Measurements from ENCODE around the gene ZNF646. TPM values are rescaled to one million over a fixed set of nuclear protein-coding genes. Genes with fewer than 3 reads are reported as not detected.

Gene ZNF646
- total and polyA plus RNA-seq, 4 donors: 8.4 to 20.5 (median 12.5) TPM

DNA sequence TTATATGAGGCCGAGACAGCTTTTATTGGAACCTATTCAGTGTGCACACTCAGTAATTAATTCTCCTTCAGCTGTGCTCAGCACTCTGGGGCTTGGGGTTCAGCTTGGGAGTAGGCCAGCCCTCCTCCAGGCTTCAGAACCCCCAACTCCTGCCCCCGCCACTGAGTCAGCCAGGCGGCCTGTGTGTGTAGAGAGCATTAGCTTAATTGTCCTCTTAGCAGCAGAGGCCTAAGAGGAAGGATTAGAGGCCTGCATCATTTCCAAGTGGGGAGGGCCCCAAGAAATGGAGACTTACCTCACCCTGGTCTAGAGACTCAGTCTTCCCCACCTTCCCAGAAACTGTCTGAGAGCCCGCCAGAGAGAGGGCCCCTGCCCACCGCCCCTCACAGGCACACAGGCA is 13.7 kb downstream of the ZNF646 start:
- no peak overlapping the region for H3K9ac ChIP-seq (ENCODE audit: insufficient read depth in 1 of 2, low read length in 2 of 2)
- H3K9me3 ChIP-seq (ENCODE audit: control insufficient read depth in 4 of 4, insufficient read depth in 3 of 4, low read length in 3 of 4): no peaks in the 10 kb centered on the region
- TF ChIP-seq, protein P1, sequence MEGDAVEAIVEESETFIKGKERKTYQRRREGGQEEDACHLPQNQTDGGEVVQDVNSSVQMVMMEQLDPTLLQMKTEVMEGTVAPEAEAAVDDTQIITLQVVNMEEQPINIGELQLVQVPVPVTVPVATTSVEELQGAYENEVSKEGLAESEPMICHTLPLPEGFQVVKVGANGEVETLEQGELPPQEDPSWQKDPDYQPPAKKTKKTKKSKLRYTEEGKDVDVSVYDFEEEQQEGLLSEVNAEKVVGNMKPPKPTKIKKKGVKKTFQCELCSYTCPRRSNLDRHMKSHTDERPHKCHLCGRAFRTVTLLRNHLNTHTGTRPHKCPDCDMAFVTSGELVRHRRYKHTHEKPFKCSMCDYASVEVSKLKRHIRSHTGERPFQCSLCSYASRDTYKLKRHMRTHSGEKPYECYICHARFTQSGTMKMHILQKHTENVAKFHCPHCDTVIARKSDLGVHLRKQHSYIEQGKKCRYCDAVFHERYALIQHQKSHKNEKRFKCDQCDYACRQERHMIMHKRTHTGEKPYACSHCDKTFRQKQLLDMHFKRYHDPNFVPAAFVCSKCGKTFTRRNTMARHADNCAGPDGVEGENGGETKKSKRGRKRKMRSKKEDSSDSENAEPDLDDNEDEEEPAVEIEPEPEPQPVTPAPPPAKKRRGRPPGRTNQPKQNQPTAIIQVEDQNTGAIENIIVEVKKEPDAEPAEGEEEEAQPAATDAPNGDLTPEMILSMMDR (IDR thresholded peaks at IDR 0.05; ENCODE audit: control extremely low read depth, extremely low read depth): no peak
- H3K27ac ChIP-seq (ENCODE audit: low read depth in 1 of 2, low read length in 1 of 2): no peak overlapping the region
- H3K4me3 ChIP-seq: no peak overlapping the region
- H3K27me3 ChIP-seq (ENCODE audit: control insufficient read depth in 3 of 3, insufficient read depth in 3 of 3, low read length in 2 of 3): no peaks in the 10 kb centered on the region
- no peak for DNase-seq
- peaks cover 0 to 24% (median 2%) of the 10 kb centered on the region in 4 donors for H3K36me3 ChIP-seq (ENCODE audit: control insufficient read depth in 4 of 4, insufficient read depth in 4 of 4, low read length in 4 of 4)
- ATAC-seq (ENCODE audit: insufficient read depth, low FRiP score): no peak
- WGBS, 2 donors: 84 to 88% methylated on average over 5 of the region's 5 CpGs
- peaks cover 0 to under 1% (median 0%) of the 10 kb centered on the region in 5 donors for H3K4me1 ChIP-seq (ENCODE audit: control insufficient read depth in 5 of 5, insufficient read depth in 5 of 5, low read length in 5 of 5)

DNA sequence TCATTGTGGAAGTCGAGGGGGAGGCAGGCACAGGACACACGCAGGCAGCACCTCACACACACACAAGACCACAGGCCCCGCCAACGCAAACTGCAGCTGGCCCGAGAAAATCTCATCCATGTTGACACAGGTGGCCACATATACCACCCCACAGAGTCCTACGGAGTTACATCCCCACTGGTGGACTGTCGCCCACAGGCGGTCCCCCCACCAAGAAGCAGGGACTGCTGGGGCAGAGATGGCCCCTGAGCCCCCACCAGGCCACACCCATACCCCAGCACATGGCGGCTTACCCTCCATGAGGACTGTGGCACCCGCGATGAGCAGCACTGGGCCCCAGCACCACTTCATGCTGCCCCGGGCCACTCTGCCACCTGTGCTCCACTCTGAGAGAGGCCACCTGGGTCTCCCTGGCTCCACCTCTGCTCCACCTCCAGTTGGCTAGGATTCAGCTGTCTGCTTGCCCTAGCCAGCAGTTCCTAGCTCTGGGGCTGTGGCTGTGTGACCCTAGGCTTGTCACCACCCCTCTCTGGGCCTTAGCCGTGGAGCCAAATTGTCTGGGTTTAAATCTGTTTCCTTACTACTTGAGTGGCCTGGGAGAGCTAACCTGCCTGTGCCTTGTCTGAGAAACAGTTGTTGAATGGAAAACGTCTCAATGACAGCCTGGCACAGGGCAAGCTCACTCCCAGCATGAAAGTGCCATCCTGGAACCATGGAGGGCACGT is 14.4 kb downstream of the ZNF646 start, which contains the start of gene PRSS53:
TSS of gene PRSS53 (minus strand) at position 485 of the 725 bp plus-strand sequence. CDS start at position 351, 134 bp downstream.
- no peaks in the 10 kb centered on the region for H3K9me3 ChIP-seq (ENCODE audit: control insufficient read depth in 4 of 4, insufficient read depth in 3 of 4, low read length in 3 of 4)
- no peaks in the 10 kb centered on the region for H3K27me3 ChIP-seq (ENCODE audit: control insufficient read depth in 3 of 3, insufficient read depth in 3 of 3, low read length in 2 of 3)
- H3K4me3 ChIP-seq: no peak within 1 kb of the TSS
- ATAC-seq (ENCODE audit: insufficient read depth, low FRiP score) (no peak), DNase-seq (no peak)
- 86 to 93% methylated on average over 12 to 15 of the region's 15 CpGs for WGBS, 2 donors
- H3K27ac ChIP-seq (ENCODE audit: low read depth in 1 of 2, low read length in 1 of 2): no peak within 1 kb of the TSS
- H3K9ac ChIP-seq (ENCODE audit: insufficient read depth in 1 of 2, low read length in 2 of 2): no peak within 1 kb of the TSS
- H3K36me3 ChIP-seq (ENCODE audit: control insufficient read depth in 4 of 4, insufficient read depth in 4 of 4, low read length in 4 of 4): peaks cover 0 to 24% (median 2%) of the 10 kb centered on the region in 4 donors
- TF ChIP-seq, protein P1 (IDR thresholded peaks at IDR 0.05; ENCODE audit: control extremely low read depth, extremely low read depth): no peak
- H3K4me1 ChIP-seq (ENCODE audit: control insufficient read depth in 5 of 5, insufficient read depth in 5 of 5, low read length in 5 of 5): peaks cover 0 to 4% (median 3%) of the 10 kb centered on the region in 5 donors

DNA sequence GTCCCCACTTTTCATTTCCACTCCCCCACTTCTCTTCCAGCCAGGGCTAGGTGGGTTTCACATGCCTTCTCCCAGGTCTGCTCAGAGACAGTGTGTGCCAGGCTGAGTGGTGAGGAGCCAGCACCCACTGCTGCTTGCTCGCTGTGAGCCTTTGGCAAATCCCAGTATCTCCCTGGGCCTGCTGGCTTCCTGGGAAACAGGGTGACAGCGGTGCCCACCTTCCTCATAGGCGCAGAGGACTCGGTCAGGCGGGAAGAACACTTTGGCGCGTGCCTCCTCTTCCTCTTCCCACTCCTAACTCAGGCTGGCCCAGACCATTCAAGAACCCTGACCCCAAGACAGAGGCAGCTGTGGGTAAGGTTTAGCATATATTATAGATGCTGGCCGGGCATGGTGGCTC is 15.0 kb downstream of the ZNF646 start:
- Histone ChIP-seq H3K27ac (ENCODE audit: low read depth in 1 of 2, low read length in 1 of 2) (no peak overlapping the region), H3K4me1 (ENCODE audit: control insufficient read depth in 5 of 5, insufficient read depth in 5 of 5, low read length in 5 of 5) (peaks cover 0 to 4% (median 3%) of the 10 kb centered on the region in 5 donors), H3K9me3 (ENCODE audit: control insufficient read depth in 4 of 4, insufficient read depth in 3 of 4, low read length in 3 of 4) (no peaks in the 10 kb centered on the region), H3K9ac (ENCODE audit: insufficient read depth in 1 of 2, low read length in 2 of 2) (no peak overlapping the region), H3K27me3 (ENCODE audit: control insufficient read depth in 3 of 3, insufficient read depth in 3 of 3, low read length in 2 of 3) (no peaks in the 10 kb centered on the region), H3K4me3 (no peak overlapping the region), H3K36me3 (ENCODE audit: control insufficient read depth in 4 of 4, insufficient read depth in 4 of 4, low read length in 4 of 4) (peaks cover 0 to 22% (median 2%) of the 10 kb centered on the region in 4 donors)
- ATAC-seq (ENCODE audit: insufficient read depth, low FRiP score) (no peak), DNase-seq (no peak)
- WGBS, 2 donors: 89 to 95% methylated on average over 8 of the region's 8 CpGs
- TF ChIP-seq, protein P1 (IDR thresholded peaks at IDR 0.05; ENCODE audit: control extremely low read depth, extremely low read depth): no peak

Data from lung (tissue), 12 donors.